Gastrocnemius medialis (tissue), 4 donors: Measurements from ENCODE around the gene ETV6.

Source experiments
- POLR2A ChIP-seq, 2 donors: fragments of 450-650 bp; IDR thresholded peaks; one replicate each; pipeline ENCODE4 v1.6.1; 2017; ENCODE audit warnings: antibody characterized with exemption in 2 of 2, mild to moderate bottlenecking in 2 of 2, moderate library complexity in 2 of 2
- TF ChIP-seq, protein P1 (sequence below), 5 experiments: fragments of 450-650 bp in 3 of 5; fragments of 200-600 bp in 2 of 5; sonication (generic) in 2 of 5; IDR thresholded peaks in 4 of 5; conservative IDR thresholded peaks in 1 of 5; 1 replicate in 4 of 5; 2 replicates in 1 of 5; pipeline ENCODE4 v1.5.1; 2016 to 2019; ENCODE audit warnings: antibody characterized with exemption in 5 of 5, mild to moderate bottlenecking in 3 of 5, moderate library complexity in 3 of 5

DNA sequence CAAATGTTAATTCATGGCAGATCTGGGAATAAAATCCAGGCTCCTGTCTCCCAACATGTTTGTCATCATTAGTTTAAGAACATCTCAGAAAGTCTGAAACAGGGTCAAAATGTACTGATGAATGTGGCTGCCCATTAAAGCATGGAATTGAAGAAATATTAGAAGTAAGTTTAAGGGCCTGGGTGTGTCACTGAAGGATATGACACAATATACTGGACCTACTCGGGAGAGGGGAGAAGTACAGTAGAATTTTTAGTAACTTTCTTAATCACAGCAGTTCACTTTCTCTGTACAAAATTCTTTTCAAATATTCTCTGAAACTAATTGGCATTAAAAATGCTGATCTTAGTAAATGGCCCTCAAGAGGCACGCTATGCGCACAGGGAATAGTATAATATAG lies 185.5 kb downstream of the ETV6 start:
- TF ChIP-seq, protein P1, sequence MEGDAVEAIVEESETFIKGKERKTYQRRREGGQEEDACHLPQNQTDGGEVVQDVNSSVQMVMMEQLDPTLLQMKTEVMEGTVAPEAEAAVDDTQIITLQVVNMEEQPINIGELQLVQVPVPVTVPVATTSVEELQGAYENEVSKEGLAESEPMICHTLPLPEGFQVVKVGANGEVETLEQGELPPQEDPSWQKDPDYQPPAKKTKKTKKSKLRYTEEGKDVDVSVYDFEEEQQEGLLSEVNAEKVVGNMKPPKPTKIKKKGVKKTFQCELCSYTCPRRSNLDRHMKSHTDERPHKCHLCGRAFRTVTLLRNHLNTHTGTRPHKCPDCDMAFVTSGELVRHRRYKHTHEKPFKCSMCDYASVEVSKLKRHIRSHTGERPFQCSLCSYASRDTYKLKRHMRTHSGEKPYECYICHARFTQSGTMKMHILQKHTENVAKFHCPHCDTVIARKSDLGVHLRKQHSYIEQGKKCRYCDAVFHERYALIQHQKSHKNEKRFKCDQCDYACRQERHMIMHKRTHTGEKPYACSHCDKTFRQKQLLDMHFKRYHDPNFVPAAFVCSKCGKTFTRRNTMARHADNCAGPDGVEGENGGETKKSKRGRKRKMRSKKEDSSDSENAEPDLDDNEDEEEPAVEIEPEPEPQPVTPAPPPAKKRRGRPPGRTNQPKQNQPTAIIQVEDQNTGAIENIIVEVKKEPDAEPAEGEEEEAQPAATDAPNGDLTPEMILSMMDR (IDR thresholded peaks at IDR 0.05 in 4 of 5, conservative IDR thresholded peaks at IDR 0.05 in 1 of 5): no peak
- TF ChIP-seq POLR2A (IDR thresholded peaks at IDR 0.05): no peak
